H1 (cell line): Measurements from ENCODE around the gene ZC3H18. TPM values are rescaled to one million over a fixed set of nuclear protein-coding genes. Genes with fewer than 3 reads are reported as not detected.

Experiments
- CTCF ChIA-PET: fragments of 300-600 bp; sonication (Branson Sonifier 250); formaldehyde crosslinking; loops from one replicate; lab custom pipeline; 2021; ENCODE audit not compliant: partially characterized antibody; lab: Charles Lee
- POLR2A ChIA-PET: fragments of 300-600 bp; sonication (Branson Sonifier 250); formaldehyde crosslinking; loops from one replicate; lab custom pipeline; 2021; ENCODE audit warnings: inconsistent platforms; ENCODE audit not compliant: partially characterized antibody; lab: Charles Lee
- DNase-seq, 2 experiments: peaks; one replicate each; pipeline versions ENCODE4 v3.0.0 to v3.0.0-alpha.2; 2010 to 2022; ENCODE audit warnings: low spot score in 2 of 2, low read depth in 1 of 2, mixed read lengths in 1 of 2
- FAIRE-seq: peaks from 2 replicates; lab custom pipeline; 2011; peaks lifted over from hg19 to GRCh38; lab: Jason Lieb, UNC
- H2AFZ ChIP-seq: 2 replicates; pipeline ENCODE4 v1.8.1; 2012; ENCODE audit warnings: low read length, inconsistent platforms
- H2AK5ac ChIP-seq: 2 replicates; pipeline ENCODE4 v1.6.1; 2013; ENCODE audit warnings: low read depth, low read length
- H2BK120ac ChIP-seq: replicated peaks from 2 replicates; pipeline ENCODE3; 2013; ENCODE audit warnings: low read depth, low read length, inconsistent platforms
- H2BK12ac ChIP-seq: 2 replicates; pipeline ENCODE4 v1.6.1; 2013; ENCODE audit warnings: low read depth, low read length
- H2BK15ac ChIP-seq: 2 replicates; pipeline ENCODE4 v1.6.1; 2013; ENCODE audit warnings: low read length
- H2BK20ac ChIP-seq: 2 replicates; pipeline ENCODE4 v1.6.1; 2013; ENCODE audit warnings: low read length
- H2BK5ac ChIP-seq: 2 replicates; pipeline ENCODE4 v1.6.1; 2013; ENCODE audit warnings: low read depth, low read length
- H3K14ac ChIP-seq: 2 replicates; pipeline ENCODE4 v1.6.1; 2013; ENCODE audit warnings: inconsistent platforms; ENCODE audit not compliant: insufficient read length
- H3K18ac ChIP-seq: 2 replicates; pipeline ENCODE4 v1.6.1; 2013; ENCODE audit warnings: low read length; ENCODE audit errors: extremely low read depth
- H3K23ac ChIP-seq: 2 replicates; pipeline ENCODE4 v1.6.1; 2013; ENCODE audit warnings: inconsistent platforms; ENCODE audit not compliant: insufficient read length
- H3K23me2 ChIP-seq: 2 replicates; pipeline ENCODE4 v1.6.1; 2013; ENCODE audit warnings: low read depth, low read length
- H3K27ac ChIP-seq: 2 replicates; pipeline ENCODE4 v1.6.1; 2011; ENCODE audit warnings: low read depth, low read length, inconsistent platforms
- H3K27me3 ChIP-seq, 4 experiments: replicated peaks in 1 of 4; 1 replicate in 1 of 4; 2 replicates in 3 of 4; pipeline versions ENCODE4 v1.6.1 to v1.8.1; 2011 to 2013; ENCODE audit warnings: low read length in 3 of 4, mild to moderate bottlenecking in 3 of 4, inconsistent platforms in 2 of 4, mixed read lengths in 2 of 4, moderate library complexity in 1 of 4; ENCODE audit not compliant: control insufficient read depth in 3 of 4, insufficient read depth in 3 of 4; ENCODE audit errors: extremely low read depth in 1 of 4
- H3K36me3 ChIP-seq, 4 experiments: 2 replicates each; pipeline versions ENCODE4 v1.6.1 to v1.8.1; 2011 to 2013; ENCODE audit warnings: mild to moderate bottlenecking in 4 of 4, low read length in 3 of 4, moderate library complexity in 2 of 4, control low read depth in 1 of 4, inconsistent platforms in 1 of 4; ENCODE audit not compliant: insufficient read depth in 4 of 4, control insufficient read depth in 2 of 4
- H3K4ac ChIP-seq: replicated peaks from 2 replicates; pipeline ENCODE3; 2013; ENCODE audit warnings: low read length, low read depth, mixed read lengths, inconsistent platforms; ENCODE audit not compliant: insufficient read length
- H3K4me1 ChIP-seq, 4 experiments: replicated peaks in 1 of 4; 1 replicate in 1 of 4; 2 replicates in 3 of 4; pipeline versions ENCODE4 v1.6.1 to v1.8.1; 2011 to 2013; ENCODE audit warnings: low read length in 3 of 4, inconsistent platforms in 2 of 4, mixed read lengths in 1 of 4; ENCODE audit not compliant: insufficient read depth in 4 of 4, control insufficient read depth in 3 of 4
- H3K4me2 ChIP-seq, 2 experiments: 2 replicates each; pipeline versions ENCODE4 v1.6.1 to v1.8.1; 2011 to 2013; ENCODE audit warnings: low read depth in 2 of 2, low read length in 2 of 2, control low read depth in 1 of 2, inconsistent platforms in 1 of 2, mild to moderate bottlenecking in 1 of 2; ENCODE audit not compliant: insufficient read depth in 1 of 2
- H3K4me3 ChIP-seq, 4 experiments: fragments of 200-600, 300-600 bp in 1 of 4; sonication (generic), shearing (Covaris generic), sonication (Bioruptor Twin) in 1 of 4; 2 replicates each; pipeline versions ENCODE4 v1.5.1 to v1.8.1; 2011 to 2016; ENCODE audit warnings: low read length in 4 of 4, low read depth in 3 of 4, control low read depth in 2 of 4, inconsistent platforms in 2 of 4, mild to moderate bottlenecking in 2 of 4, mixed read lengths in 1 of 4, moderate library complexity in 1 of 4; ENCODE audit not compliant: insufficient read depth in 2 of 4; ENCODE audit errors: extremely low read depth in 1 of 4
- H3K56ac ChIP-seq: replicated peaks from 2 replicates; pipeline ENCODE3; 2013; ENCODE audit warnings: low read depth, mild to moderate bottlenecking, mixed read lengths, low read length, inconsistent platforms; ENCODE audit not compliant: insufficient read length
- H3K79me1 ChIP-seq: 2 replicates; pipeline ENCODE4 v1.6.1; 2013; ENCODE audit warnings: low read depth, low read length, control low read depth
- H3K79me2 ChIP-seq, 2 experiments: 2 replicates each; pipeline versions ENCODE4 v1.6.1 to v1.8.1; 2012 to 2013; ENCODE audit warnings: low read length in 2 of 2, mild to moderate bottlenecking in 2 of 2, inconsistent platforms in 1 of 2; ENCODE audit not compliant: insufficient read depth in 2 of 2, control insufficient read depth in 1 of 2
- H3K9ac ChIP-seq, 4 experiments: replicated peaks in 1 of 4; 1 replicate in 1 of 4; 2 replicates in 3 of 4; pipeline versions ENCODE4 v1.6.1 to v1.8.1; 2011 to 2013; ENCODE audit warnings: low read depth in 3 of 4, low read length in 3 of 4, control low read depth in 2 of 4, mild to moderate bottlenecking in 2 of 4, moderate library complexity in 2 of 4, inconsistent platforms in 1 of 4; ENCODE audit errors: extremely low read depth in 1 of 4
- H3K9me3 ChIP-seq, 2 experiments: 2 replicates each; pipeline versions ENCODE4 v1.6.1 to v1.8.1; 2012 to 2013; ENCODE audit warnings: mild to moderate bottlenecking in 2 of 2, moderate library complexity in 2 of 2, control low read depth in 1 of 2, inconsistent platforms in 1 of 2, low read depth in 1 of 2, low read length in 1 of 2, mixed read lengths in 1 of 2; ENCODE audit not compliant: insufficient read depth in 2 of 2
- H4K20me1 ChIP-seq, 2 experiments: replicated peaks in 1 of 2; 2 replicates each; pipeline versions ENCODE3 to v1.8.1; 2011 to 2013; ENCODE audit warnings: inconsistent platforms in 2 of 2, low read length in 2 of 2, mild to moderate bottlenecking in 1 of 2; ENCODE audit not compliant: insufficient read depth in 2 of 2, control insufficient read depth in 1 of 2
- H4K5ac ChIP-seq: 2 replicates; pipeline ENCODE4 v1.6.1; 2013; ENCODE audit warnings: low read length, low read depth, mixed read lengths, inconsistent platforms; ENCODE audit not compliant: insufficient read length
- H4K8ac ChIP-seq: 2 replicates; pipeline ENCODE4 v1.8.0; 2013; ENCODE audit warnings: mild to moderate bottlenecking, moderate library complexity, low read length, inconsistent platforms; ENCODE audit not compliant: insufficient read depth; ENCODE audit errors: extremely low read depth
- H4K91ac ChIP-seq: replicated peaks from 2 replicates; pipeline ENCODE3; 2013; ENCODE audit warnings: low read length, mixed read lengths, inconsistent platforms; ENCODE audit not compliant: insufficient read length
- CBX8 ChIP-seq: fragments of 300-800, 300-1000 bp; sonication (generic); IDR thresholded peaks from 2 replicates; pipeline ENCODE4 v1.7.1; 2016; ENCODE audit warnings: low read depth, low read length, borderline replicate concordance
- CHD1 ChIP-seq: IDR thresholded peaks from 2 replicates; pipeline ENCODE4 v1.6.1; 2012; ENCODE audit warnings: low read depth, low read length, improper control_type of control experiment
- CREB1 ChIP-seq: IDR thresholded peaks from 2 replicates; pipeline ENCODE4 v1.6.1; 2012; ENCODE audit warnings: inconsistent platforms
- E2F6 ChIP-seq: IDR thresholded peaks from 2 replicates; pipeline ENCODE4 v1.6.1; 2012; ENCODE audit warnings: inconsistent platforms
- GABPA ChIP-seq: IDR thresholded peaks from 2 replicates; pipeline ENCODE4 v1.6.1; 2011; ENCODE audit warnings: mild to moderate bottlenecking, low read length, moderate library complexity, borderline replicate concordance; ENCODE audit not compliant: insufficient read depth
- MAX ChIP-seq: IDR thresholded peaks from 2 replicates; pipeline ENCODE4 v1.6.1; 2012; ENCODE audit warnings: inconsistent platforms
- RAD21 ChIP-seq, 2 experiments: IDR thresholded peaks in 1 of 2; conservative IDR thresholded peaks in 1 of 2; 2 replicates each; pipeline ENCODE4 v1.6.1; 2011; ENCODE audit warnings: low read depth in 2 of 2, low read length in 2 of 2, improper control_type of control experiment in 1 of 2, inconsistent platforms in 1 of 2, mild to moderate bottlenecking in 1 of 2, moderate library complexity in 1 of 2
- TBP ChIP-seq: IDR thresholded peaks from 2 replicates; pipeline ENCODE4 v1.6.1; 2011; ENCODE audit warnings: low read depth, low read length, improper control_type of control experiment
- TCF12 ChIP-seq: IDR thresholded peaks from 2 replicates; pipeline ENCODE4 v1.6.1; 2011; ENCODE audit warnings: low read depth, mild to moderate bottlenecking, low read length
- TEAD4 ChIP-seq: IDR thresholded peaks from 2 replicates; pipeline ENCODE4 v1.6.1; 2012; ENCODE audit warnings: low read depth, low read length, inconsistent platforms, mixed read lengths
- YY1 ChIP-seq: IDR thresholded peaks from 2 replicates; pipeline ENCODE4 v1.6.1; 2011; ENCODE audit warnings: low read depth, mild to moderate bottlenecking, low read length
- WGBS, 2 experiments: shearing (Covaris generic) in 1 of 2; methylation state at CpG; one replicate each; pipeline versions ENCODE4 v1.1.6 to v1.1.7; 2013 to 2015; ENCODE audit warnings: low lambda C conversion rate in 2 of 2, mixed read lengths in 2 of 2, inconsistent platforms in 1 of 2, low coverage in 1 of 2, missing lambda C conversion rate in 1 of 2; ENCODE audit not compliant: insufficient replicate concordance in 2 of 2, insufficient coverage in 1 of 2, insufficient read length in 1 of 2; ENCODE audit errors: extremely low coverage in 1 of 2, missing lambda C conversion rate in 1 of 2; 5-methylcytosine and 5-hydroxymethylcytosine counted together
- polyA plus RNA-seq, 7 experiments: library from polyadenylated mRNA; depleted of rRNA in 3 of 7; stranded (reverse) in 5 of 7; unstranded in 2 of 7; fragments of >200 nt in 5 of 7; fragments of 200-250 nt in 2 of 7; gene quantifications; 1 replicate in 5 of 7; 2 replicates in 1 of 7; 4 replicates in 1 of 7; pipeline versions ENCODE4 v1.2.1 to v1.2.3, GENCODE V29; 2011 to 2013; ENCODE audit warnings: missing spikeins in 2 of 7, mixed read lengths in 2 of 7
- total RNA-seq: library from RNA; stranded (reverse); fragmentation: NEBNext Ultra II Directional; extraction: Animal tissue kit (Norgen Biotek cat#: 25700); gene quantifications from 2 replicates; pipeline ENCODE4 v1.2.1, GENCODE V29; 2021

ZC3H18 gene
- total and polyA plus RNA-seq, 2 of the 8 experiments (the other 6 are each of a cell fraction or from before 2014, with no cell fraction given): 12.1 to 73.2 TPM

- H4K8ac ChIP-seq: no peak overlapping the region; the same call in 1 of the 2 replicates
- no peak overlapping the region for H3K14ac ChIP-seq
- no peak overlapping the region for H3K23ac ChIP-seq
- no peak overlapping the region for H3K4me3 ChIP-seq
- H3K4me2 ChIP-seq: 0 out of 4 replicates have a peak overlapping the region, but pooled peaks of 1 of the 2 experiments have one; percentile 3
- no peaks in the 10 kb centered on the region for H3K36me3 ChIP-seq
- H4K20me1 ChIP-seq: peaks cover 0 to 2% of the 10 kb centered on the region in 2 experiments
- ChIA-PET CTCF (interaction anchor here (0.8 to 9.7 kb wide), 36 partner anchors 8 to 229 kb away, joined by 3 to 87 read pairs (median 4); partner anchors contain the start of genes MVD and SNAI3), POLR2A (interaction anchor here (0.8 to 4.2 kb wide), 8 partner anchors 9 to 136 kb away, joined by 3 to 15 read pairs (median 4); partner anchors contain the start of genes IL17C and MVD)
- no peak overlapping the region for H2BK12ac ChIP-seq
- no peak overlapping the region for H4K91ac ChIP-seq
- H3K27me3 ChIP-seq: no peaks in the 10 kb centered on the region
- no peak overlapping the region for H3K27ac ChIP-seq
- H4K5ac ChIP-seq: no peak overlapping the region
- no peak overlapping the region for H2BK20ac ChIP-seq
- H3K18ac ChIP-seq: no peak overlapping the region
- peak; percentile 87 for FAIRE-seq
- no peak overlapping the region for H2BK15ac ChIP-seq
- H3K79me1 ChIP-seq: no peaks in the 10 kb centered on the region
- H3K4me1 ChIP-seq: peaks cover 0 to 5% (median 3%) of the 10 kb centered on the region in 4 experiments; a peak in 4 of 7 replicates
- H2BK5ac ChIP-seq: 0 out of 2 replicates have a peak overlapping the region, but pooled peaks have one; percentile 24
- DNase-seq: peak; percentile 58 to 83
- H3K9me3 ChIP-seq: no peaks in the 10 kb centered on the region
- H2AK5ac ChIP-seq: no peak overlapping the region
- H3K56ac ChIP-seq: no peak overlapping the region
- no peak overlapping the region for H3K4ac ChIP-seq
- H3K23me2 ChIP-seq: no peaks in the 10 kb centered on the region
- no peak overlapping the region for H2AFZ ChIP-seq
- no peak overlapping the region for H2BK120ac ChIP-seq
- WGBS, 2 experiments: 39% methylated on average over 10 of the region's 11 CpGs; no CpG with 5 or more reads in 1 of the 2 experiments
- no peaks in the 10 kb centered on the region for H3K79me2 ChIP-seq
- H3K9ac ChIP-seq: no peak overlapping the region
- TF ChIP-seq TBP (peak; percentile 70), TCF12 (no peak), YY1 (0 out of 2 replicates have a peak, but pooled peaks have one; percentile 36), GABPA (peak; percentile 14; the same call in 1 of the 2 replicates), CREB1 (0 out of 2 replicates have a peak, but pooled peaks have one; percentile 30), TEAD4 (0 out of 2 replicates have a peak, but pooled peaks have one; percentile 43), MAX (no peak; the same call in 1 of the 2 replicates), E2F6 (peak; percentile 21; the same call in 1 of the 2 replicates), CHD1 (no peak), CBX8 (no peak), RAD21 (IDR thresholded peaks at IDR 0.05 in 1 of 2, conservative IDR thresholded peaks at IDR 0.05 in 1 of 2; ENCODE audit: low read depth in 2 of 2, low read length in 2 of 2) (peak; percentile 50 to 60)
Measured at GRCh38 chr16:88672776-88673175, 102.6 kb downstream of the ZC3H18 start.
